Measurements from ENCODE around the gene ATP8B4. TPM values are rescaled to one million over a fixed set of nuclear protein-coding genes. Genes with fewer than 3 reads are reported as not detected.

The ATP8B4 gene
- total and polyA plus RNA-seq, 2 donors (not counting 1 experiment from before 2014, with no cell fraction given): 3.5 to 19.5 TPM

GRCh38 chr15:50044904-50045303 is 74.1 kb downstream of the ATP8B4 start:
- Histone ChIP-seq H3K4me3 (replicated peaks in 1 of 4; ENCODE audit: control extremely low read depth in 1 of 4, insufficient read depth in 1 of 4, low read depth in 3 of 4, low read length in 4 of 4) (no peak overlapping the region), H2AFZ (ENCODE audit: low read length) (no peak overlapping the region), H3K9me3 (ENCODE audit: control insufficient read depth, insufficient read depth, low read depth, low read length) (no peaks in the 10 kb centered on the region), H3K4me2 (ENCODE audit: extremely low read depth, insufficient read depth, low read length) (no peak overlapping the region), H3K79me2 (ENCODE audit: control insufficient read depth, insufficient read depth, low read length) (no peaks in the 10 kb centered on the region), H3K4me1 (ENCODE audit: control insufficient read depth, extremely low read depth, insufficient read depth, low read length) (peaks cover 5% of the 10 kb centered on the region), H3K27me3 (ENCODE audit: control insufficient read depth, insufficient read depth, low read length) (no peaks in the 10 kb centered on the region), H4K20me1 (ENCODE audit: control insufficient read depth, extremely low read depth, insufficient read depth, low read length) (no peaks in the 10 kb centered on the region), H3K36me3 (ENCODE audit: control insufficient read depth, insufficient read depth, low read length) (no peaks in the 10 kb centered on the region), H3K27ac (ENCODE audit: insufficient read depth, low read length) (no peak overlapping the region), H3K9ac (ENCODE audit: insufficient read depth, low read length) (no peak overlapping the region)
- no peak for DNase-seq (ENCODE audit: low read depth in 2 of 2)
- TF ChIP-seq EZH2 (IDR thresholded peaks at IDR 0.05; ENCODE audit: low read length, missing control alignments) (no peak), CTCF (conservative IDR thresholded peaks at IDR 0.05 in 1 of 2, IDR thresholded peaks at IDR 0.05 in 1 of 2; ENCODE audit: low read depth in 1 of 2, low read length in 2 of 2) (no peak)

DNA sequence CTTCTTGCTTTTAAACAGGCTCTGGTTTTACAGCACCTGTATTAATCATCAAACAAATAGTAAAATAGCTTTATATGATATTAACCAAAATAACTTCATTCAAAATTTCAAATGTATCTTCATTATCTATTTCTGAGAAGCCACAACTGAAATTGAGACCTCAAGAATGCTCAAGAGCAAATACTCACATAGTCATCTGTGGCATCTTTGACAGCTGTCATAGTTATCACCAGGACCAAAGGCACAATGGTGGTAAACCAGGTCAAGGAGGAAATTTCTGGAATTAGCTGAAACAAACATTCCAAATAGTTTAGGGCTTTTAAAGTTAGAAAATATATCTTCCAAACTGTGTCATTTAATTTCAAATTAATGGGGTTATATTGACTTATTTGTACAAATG is 74.6 kb downstream of the ATP8B4 start:
- Histone ChIP-seq H3K9ac (ENCODE audit: insufficient read depth, low read length) (no peak overlapping the region), H2AFZ (ENCODE audit: low read length) (no peak overlapping the region), H3K4me1 (ENCODE audit: control insufficient read depth, extremely low read depth, insufficient read depth, low read length) (peaks cover 4% of the 10 kb centered on the region), H3K9me3 (ENCODE audit: control insufficient read depth, insufficient read depth, low read depth, low read length) (no peaks in the 10 kb centered on the region), H3K27me3 (ENCODE audit: control insufficient read depth, insufficient read depth, low read length) (no peaks in the 10 kb centered on the region), H3K4me3 (replicated peaks in 1 of 4; ENCODE audit: control extremely low read depth in 1 of 4, insufficient read depth in 1 of 4, low read depth in 3 of 4, low read length in 4 of 4) (no peak overlapping the region), H3K27ac (ENCODE audit: insufficient read depth, low read length) (no peak overlapping the region), H3K79me2 (ENCODE audit: control insufficient read depth, insufficient read depth, low read length) (no peaks in the 10 kb centered on the region), H3K36me3 (ENCODE audit: control insufficient read depth, insufficient read depth, low read length) (no peaks in the 10 kb centered on the region), H4K20me1 (ENCODE audit: control insufficient read depth, extremely low read depth, insufficient read depth, low read length) (no peaks in the 10 kb centered on the region), H3K4me2 (ENCODE audit: extremely low read depth, insufficient read depth, low read length) (no peak overlapping the region)
- DNase-seq (ENCODE audit: low read depth in 2 of 2): no peak
- TF ChIP-seq CTCF (conservative IDR thresholded peaks at IDR 0.05 in 1 of 2, IDR thresholded peaks at IDR 0.05 in 1 of 2; ENCODE audit: low read depth in 1 of 2, low read length in 2 of 2): no peak
- TF ChIP-seq EZH2 (IDR thresholded peaks at IDR 0.05; ENCODE audit: low read length, missing control alignments): no peak

- Histone ChIP-seq H3K27me3 (ENCODE audit: control insufficient read depth, insufficient read depth, low read length) (no peaks in the 10 kb centered on the region), H2AFZ (ENCODE audit: low read length) (no peak overlapping the region), H3K27ac (ENCODE audit: insufficient read depth, low read length) (no peak overlapping the region), H3K4me1 (ENCODE audit: control insufficient read depth, extremely low read depth, insufficient read depth, low read length) (no peaks in the 10 kb centered on the region), H3K79me2 (ENCODE audit: control insufficient read depth, insufficient read depth, low read length) (no peaks in the 10 kb centered on the region), H3K9ac (ENCODE audit: insufficient read depth, low read length) (no peak overlapping the region), H3K4me2 (ENCODE audit: extremely low read depth, insufficient read depth, low read length) (no peak overlapping the region), H3K4me3 (replicated peaks in 1 of 4; ENCODE audit: control extremely low read depth in 1 of 4, insufficient read depth in 1 of 4, low read depth in 3 of 4, low read length in 4 of 4) (no peak overlapping the region), H3K9me3 (ENCODE audit: control insufficient read depth, insufficient read depth, low read depth, low read length) (no peaks in the 10 kb centered on the region), H4K20me1 (ENCODE audit: control insufficient read depth, extremely low read depth, insufficient read depth, low read length) (no peaks in the 10 kb centered on the region), H3K36me3 (ENCODE audit: control insufficient read depth, insufficient read depth, low read length) (no peaks in the 10 kb centered on the region)
- no peak for TF ChIP-seq CTCF (conservative IDR thresholded peaks at IDR 0.05 in 1 of 2, IDR thresholded peaks at IDR 0.05 in 1 of 2; ENCODE audit: low read depth in 1 of 2, low read length in 2 of 2)
- no peak for TF ChIP-seq EZH2 (IDR thresholded peaks at IDR 0.05; ENCODE audit: low read length, missing control alignments)
- no peak for DNase-seq (ENCODE audit: low read depth in 2 of 2)
These were observed 76.3 kb downstream of the ATP8B4 start for GRCh38 chr15:50042775-50043174.
